Neuronal stem cell (in vitro differentiated cells): ENCODE data around the gene PAPPA.

Experiments used
- DNase-seq: peaks from one replicate; pipeline ENCODE4 v3.0.0-alpha.2; 2013; ENCODE audit warnings: low spot score
- H2AFZ ChIP-seq: one replicate; pipeline ENCODE4 v1.6.1; 2013; ENCODE audit warnings: mild to moderate bottlenecking, low read length, inconsistent platforms
- H2AK5ac ChIP-seq: 2 replicates; pipeline ENCODE4 v1.6.1; 2013; ENCODE audit warnings: low read depth, mild to moderate bottlenecking, inconsistent platforms, low read length, moderate library complexity, mixed read lengths
- H2BK120ac ChIP-seq: 2 replicates; pipeline ENCODE4 v1.6.1; 2013; ENCODE audit warnings: low read depth, mild to moderate bottlenecking, inconsistent platforms, low read length, moderate library complexity, mixed read lengths
- H2BK12ac ChIP-seq: one replicate; pipeline ENCODE4 v1.6.1; 2013; ENCODE audit warnings: low read length, inconsistent platforms
- H2BK15ac ChIP-seq: 2 replicates; pipeline ENCODE4 v1.6.1; 2013; ENCODE audit warnings: mild to moderate bottlenecking, low read length, inconsistent platforms, mixed read lengths
- H2BK5ac ChIP-seq: one replicate; pipeline ENCODE4 v1.6.1; 2013; ENCODE audit warnings: inconsistent platforms, mild to moderate bottlenecking, low read length, moderate library complexity
- H3K14ac ChIP-seq: one replicate; pipeline ENCODE4 v1.6.1; 2013; ENCODE audit warnings: low read length, inconsistent platforms
- H3K18ac ChIP-seq: 2 replicates; pipeline ENCODE4 v1.6.1; 2013; ENCODE audit warnings: low read length, inconsistent platforms
- H3K23ac ChIP-seq: 2 replicates; pipeline ENCODE4 v1.6.1; 2013; ENCODE audit warnings: low read depth, mild to moderate bottlenecking, mixed read lengths, low read length, inconsistent platforms; ENCODE audit not compliant: poor library complexity
- H3K27ac ChIP-seq: replicated peaks from 3 replicates; pipeline ENCODE4 v1.5.1; 2013; ENCODE audit warnings: low read length, inconsistent platforms
- H3K27me3 ChIP-seq, 3 experiments: 2 replicates each; pipeline ENCODE4 v1.6.1; 2013; ENCODE audit warnings: low read length in 3 of 3, mild to moderate bottlenecking in 2 of 3, inconsistent platforms in 1 of 3, low read depth in 1 of 3, mixed read lengths in 1 of 3, moderate library complexity in 1 of 3; ENCODE audit not compliant: control insufficient read depth in 3 of 3, insufficient read depth in 3 of 3
- H3K36me3 ChIP-seq, 2 donors: replicated peaks in 1 of 2; 2 replicates each; pipeline ENCODE4 v1.6.1; 2013; ENCODE audit warnings: low read length in 2 of 2; ENCODE audit not compliant: control insufficient read depth in 2 of 2, insufficient read depth in 2 of 2
- H3K4ac ChIP-seq: 2 replicates; pipeline ENCODE4 v1.6.1; 2013; ENCODE audit warnings: inconsistent platforms, mild to moderate bottlenecking, low read length, moderate library complexity
- H3K4me1 ChIP-seq, 2 donors: 1 replicate in 1 of 2; 2 replicates in 1 of 2; pipeline ENCODE4 v1.6.1; 2013; ENCODE audit warnings: low read length in 2 of 2, low read depth in 1 of 2; ENCODE audit not compliant: control insufficient read depth in 2 of 2, insufficient read depth in 1 of 2
- H3K4me2 ChIP-seq: one replicate; pipeline ENCODE4 v1.6.1; 2013; ENCODE audit warnings: mild to moderate bottlenecking, low read length, inconsistent platforms; ENCODE audit not compliant: insufficient read depth, poor library complexity, severe bottlenecking
- H3K4me3 ChIP-seq, 2 donors: 2 replicates each; pipeline ENCODE4 v1.5.1; 2013; ENCODE audit warnings: low read length in 2 of 2, mild to moderate bottlenecking in 2 of 2, inconsistent platforms in 1 of 2, moderate library complexity in 1 of 2
- H3K79me1 ChIP-seq: one replicate; pipeline ENCODE4 v1.6.1; 2013; ENCODE audit warnings: low read depth, mild to moderate bottlenecking, inconsistent platforms, low read length, moderate library complexity
- H3K9ac ChIP-seq: one replicate; pipeline ENCODE4 v1.6.1; 2013; ENCODE audit warnings: mild to moderate bottlenecking, low read depth, low read length, inconsistent platforms; ENCODE audit not compliant: poor library complexity
- H3K9me3 ChIP-seq, 2 donors: replicated peaks in 1 of 2; 2 replicates each; pipeline versions ENCODE3 to v1.6.1; 2013; ENCODE audit warnings: low read length in 2 of 2, mild to moderate bottlenecking in 2 of 2, inconsistent platforms in 1 of 2, low read depth in 1 of 2, mixed read lengths in 1 of 2, moderate library complexity in 1 of 2; ENCODE audit not compliant: control insufficient read depth in 2 of 2, insufficient read depth in 1 of 2
- H4K8ac ChIP-seq: one replicate; pipeline ENCODE4 v1.6.1; 2013; ENCODE audit warnings: low read depth, mild to moderate bottlenecking, inconsistent platforms, low read length, moderate library complexity
- H4K91ac ChIP-seq: one replicate; pipeline ENCODE4 v1.6.1; 2013; ENCODE audit warnings: low read length, low read depth, mild to moderate bottlenecking, inconsistent platforms; ENCODE audit not compliant: poor library complexity
- WGBS, 2 donors: extraction: QIAGEN DNeasy Blood & Tissue Kit; methylation state at CpG; one replicate each; pipeline ENCODE4 v1.1.7; 2013; ENCODE audit warnings: missing lambda C conversion rate in 2 of 2, mixed read lengths in 1 of 2; ENCODE audit not compliant: insufficient read length in 2 of 2, insufficient replicate concordance in 1 of 2; ENCODE audit errors: extremely low coverage in 2 of 2; 5-methylcytosine and 5-hydroxymethylcytosine counted together

The PAPPA gene

GRCh38 chr9:116269250-116269649 is 115.7 kb downstream of the PAPPA start:
- no peaks in the 10 kb centered on the region for H3K79me1 ChIP-seq
- no peak overlapping the region for H3K27ac ChIP-seq
- H3K4ac ChIP-seq = no peak overlapping the region
- no peak overlapping the region for H3K4me2 ChIP-seq
- no peak overlapping the region for H3K14ac ChIP-seq
- no peak overlapping the region for H4K8ac ChIP-seq
- H3K4me1 ChIP-seq = peaks cover 0 to 9% of the 10 kb centered on the region in 2 donors
- no CpG with 5 or more reads among the region's 2 CpGs for WGBS, 2 donors
- H2AK5ac ChIP-seq = no peak overlapping the region
- H3K27me3 ChIP-seq = peaks cover 0 to 2% (median 0%) of the 10 kb centered on the region in 3 experiments
- no peak overlapping the region for H2BK15ac ChIP-seq
- H3K36me3 ChIP-seq = peaks cover 0 to 61% of the 10 kb centered on the region in 2 donors
- no peak overlapping the region for H3K18ac ChIP-seq
- no peak overlapping the region for H2BK12ac ChIP-seq
- no peak overlapping the region for H3K4me3 ChIP-seq
- no peak overlapping the region for H3K9ac ChIP-seq
- no peak overlapping the region for H4K91ac ChIP-seq
- no peak for DNase-seq
- H2AFZ ChIP-seq = no peak overlapping the region
- no peak overlapping the region for H2BK120ac ChIP-seq
- H3K9me3 ChIP-seq = peaks cover 0 to 12% of the 10 kb centered on the region in 2 donors
- no peak overlapping the region for H2BK5ac ChIP-seq
- H3K23ac ChIP-seq = no peak overlapping the region

- Histone ChIP-seq H3K4me3 (no peak overlapping the region), H2BK5ac (no peak overlapping the region), H2BK15ac (no peak overlapping the region), H2AK5ac (no peak overlapping the region), H3K9me3 (peaks cover 0 to 12% of the 10 kb centered on the region in 2 donors), H3K4me2 (no peak overlapping the region), H2BK120ac (no peak overlapping the region), H3K14ac (no peak overlapping the region), H3K4ac (no peak overlapping the region), H2AFZ (no peak overlapping the region), H3K18ac (no peak overlapping the region), H4K8ac (no peak overlapping the region), H3K23ac (no peak overlapping the region), H4K91ac (no peak overlapping the region), H3K36me3 (peaks cover 0 to 60% of the 10 kb centered on the region in 2 donors), H2BK12ac (no peak overlapping the region), H3K27me3 (no peaks in the 10 kb centered on the region), H3K27ac (no peak overlapping the region), H3K4me1 (peaks cover 0 to 9% of the 10 kb centered on the region in 2 donors), H3K79me1 (no peaks in the 10 kb centered on the region), H3K9ac (no peak overlapping the region)
- no peak for DNase-seq
- no CpG with 5 or more reads among the region's 3 CpGs for WGBS, 2 donors
Measured at GRCh38 chr9:116270546-116270945, 117.0 kb downstream of the PAPPA start.

DNA sequence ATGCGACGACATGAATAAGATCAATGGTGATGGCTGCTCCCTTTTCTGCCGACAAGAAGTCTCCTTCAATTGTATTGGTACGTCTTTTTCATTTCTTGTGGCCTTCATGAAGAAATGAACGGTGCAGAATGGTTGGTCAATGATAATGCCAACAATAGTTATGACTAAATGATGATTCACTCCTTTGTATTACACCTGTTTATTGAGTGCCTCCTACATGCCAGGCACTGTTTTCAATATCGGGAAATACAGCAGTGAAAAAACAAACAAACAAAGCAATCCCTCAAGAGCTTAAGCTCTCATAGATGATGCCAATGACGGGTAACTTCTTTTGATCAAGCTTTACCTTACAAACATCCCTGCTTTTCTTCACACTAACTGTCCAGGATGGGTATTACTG is 117.7 kb downstream of the PAPPA start:
- Histone ChIP-seq H3K9me3 (peaks cover 0 to 12% of the 10 kb centered on the region in 2 donors), H3K27me3 (no peaks in the 10 kb centered on the region), H3K4ac (no peak overlapping the region), H3K18ac (no peak overlapping the region), H2BK120ac (no peak overlapping the region), H4K91ac (no peak overlapping the region), H3K14ac (no peak overlapping the region), H2BK12ac (no peak overlapping the region), H2BK15ac (no peak overlapping the region), H3K23ac (no peak overlapping the region), H2AFZ (no peak overlapping the region), H3K4me3 (no peak overlapping the region), H3K9ac (no peak overlapping the region), H3K4me1 (peaks cover 5 to 13% of the 10 kb centered on the region in 2 donors), H4K8ac (no peak overlapping the region), H2AK5ac (no peak overlapping the region), H3K79me1 (no peaks in the 10 kb centered on the region), H3K4me2 (no peak overlapping the region), H2BK5ac (no peak overlapping the region), H3K27ac (no peak overlapping the region), H3K36me3 (peaks cover 0 to 52% of the 10 kb centered on the region in 2 donors)
- DNase-seq = no peak
- no CpG with 5 or more reads among the region's 7 CpGs for WGBS, 2 donors

DNA sequence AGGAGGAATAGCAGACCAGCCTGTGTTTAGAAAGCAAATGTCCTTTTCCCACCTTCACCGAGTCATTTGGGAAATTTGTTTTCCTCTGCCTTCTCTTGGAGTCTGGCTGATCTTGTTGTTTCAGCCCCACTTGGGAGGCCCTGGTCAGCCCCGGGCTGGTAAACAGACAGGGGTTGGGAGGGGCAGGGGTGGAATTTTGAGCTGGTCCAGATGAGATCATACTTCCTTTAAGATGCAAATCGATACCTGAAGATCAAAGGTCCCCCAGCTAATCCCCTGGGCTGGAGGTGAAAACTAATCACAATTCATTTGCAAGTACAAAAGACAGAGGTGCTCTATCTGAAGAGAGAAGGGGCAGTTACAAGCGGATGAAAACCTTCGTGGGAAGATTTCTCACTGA is 118.4 kb downstream of the PAPPA start:
- Histone ChIP-seq H3K27ac (no peak overlapping the region), H3K14ac (no peak overlapping the region)
- WGBS, 2 donors = no CpG with 5 or more reads among the region's 5 CpGs

More for the DNA sequence above, 118.4 kb downstream of the PAPPA start:
- Histone ChIP-seq H2AK5ac (no peak overlapping the region), H3K4ac (no peak overlapping the region), H3K4me1 (peaks cover 8 to 19% of the 10 kb centered on the region in 2 donors), H4K8ac (no peak overlapping the region), H3K27me3 (no peaks in the 10 kb centered on the region), H3K79me1 (no peaks in the 10 kb centered on the region), H2BK120ac (no peak overlapping the region), H2BK15ac (no peak overlapping the region), H3K4me3 (no peak overlapping the region), H3K36me3 (peaks cover 0 to 46% of the 10 kb centered on the region in 2 donors), H2AFZ (no peak overlapping the region), H2BK5ac (no peak overlapping the region), H3K18ac (no peak overlapping the region), H4K91ac (no peak overlapping the region), H3K4me2 (no peak overlapping the region), H3K23ac (no peak overlapping the region), H2BK12ac (no peak overlapping the region), H3K9ac (no peak overlapping the region), H3K9me3 (peaks cover 0 to 12% of the 10 kb centered on the region in 2 donors)
- peak; percentile 30 for DNase-seq
